Measurements from ENCODE around the gene YRDC. TPM values are rescaled to one million over a fixed set of nuclear protein-coding genes. Genes with fewer than 3 reads are reported as not detected.

The YRDC gene
- total RNA-seq, 4 donors from 2014 or later, result 13.6 to 16.9 (median 15.4) TPM

DNA sequence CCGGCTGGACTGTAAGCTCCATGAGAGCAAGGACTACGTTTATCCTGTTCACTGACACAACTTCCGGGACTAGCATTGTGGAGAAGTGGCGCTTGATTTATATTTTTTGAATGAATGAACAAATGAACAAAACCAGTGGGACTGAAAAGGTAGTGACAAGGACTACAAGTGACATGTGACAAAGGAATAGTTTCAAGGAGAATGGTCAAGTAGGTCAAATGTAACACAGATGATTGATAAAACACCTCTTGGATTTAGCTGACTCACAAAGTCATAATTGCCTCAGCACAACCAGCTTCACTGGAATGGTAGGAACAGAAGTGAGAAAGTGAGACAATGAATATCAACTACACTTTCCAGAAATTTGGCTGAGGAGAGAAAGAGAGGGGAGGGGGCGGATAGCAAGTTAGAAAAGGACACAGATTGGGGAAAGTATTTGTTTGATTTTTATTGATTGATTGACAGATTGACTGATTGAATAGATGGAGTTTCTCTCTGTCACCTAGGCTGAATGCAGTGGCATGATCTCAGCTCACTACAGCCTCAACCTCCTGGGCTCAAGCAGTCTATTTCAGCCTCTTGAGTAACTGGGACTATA, 37.1 kb upstream of the YRDC start:
- ATAC-seq, result no peak
- Histone ChIP-seq H3K4me3 (no peak overlapping the region), H3K4me1 (peaks cover 0 to 40% (median 0%) of the 10 kb centered on the region in 3 donors), H3K9me3 (no peaks in the 10 kb centered on the region), H3K36me3 (peaks cover 0 to 33% of the 10 kb centered on the region in 2 donors), H3K27me3 (no peaks in the 10 kb centered on the region), H3K27ac (no peak overlapping the region)
- 80 to 89% methylated on average over 5 of the region's 5 CpGs for WGBS, 2 donors (ENCODE audit: low coverage in 1 of 2)
- TF ChIP-seq POLR2A (IDR thresholded peaks at IDR 0.05) (no peak), EP300 (IDR thresholded peaks at IDR 0.05) (no peak), POLR2AphosphoS5 (IDR thresholded peaks at IDR 0.05) (no peak)
- TF ChIP-seq, protein P1, sequence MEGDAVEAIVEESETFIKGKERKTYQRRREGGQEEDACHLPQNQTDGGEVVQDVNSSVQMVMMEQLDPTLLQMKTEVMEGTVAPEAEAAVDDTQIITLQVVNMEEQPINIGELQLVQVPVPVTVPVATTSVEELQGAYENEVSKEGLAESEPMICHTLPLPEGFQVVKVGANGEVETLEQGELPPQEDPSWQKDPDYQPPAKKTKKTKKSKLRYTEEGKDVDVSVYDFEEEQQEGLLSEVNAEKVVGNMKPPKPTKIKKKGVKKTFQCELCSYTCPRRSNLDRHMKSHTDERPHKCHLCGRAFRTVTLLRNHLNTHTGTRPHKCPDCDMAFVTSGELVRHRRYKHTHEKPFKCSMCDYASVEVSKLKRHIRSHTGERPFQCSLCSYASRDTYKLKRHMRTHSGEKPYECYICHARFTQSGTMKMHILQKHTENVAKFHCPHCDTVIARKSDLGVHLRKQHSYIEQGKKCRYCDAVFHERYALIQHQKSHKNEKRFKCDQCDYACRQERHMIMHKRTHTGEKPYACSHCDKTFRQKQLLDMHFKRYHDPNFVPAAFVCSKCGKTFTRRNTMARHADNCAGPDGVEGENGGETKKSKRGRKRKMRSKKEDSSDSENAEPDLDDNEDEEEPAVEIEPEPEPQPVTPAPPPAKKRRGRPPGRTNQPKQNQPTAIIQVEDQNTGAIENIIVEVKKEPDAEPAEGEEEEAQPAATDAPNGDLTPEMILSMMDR (IDR thresholded peaks at IDR 0.05), result no peak

DNA sequence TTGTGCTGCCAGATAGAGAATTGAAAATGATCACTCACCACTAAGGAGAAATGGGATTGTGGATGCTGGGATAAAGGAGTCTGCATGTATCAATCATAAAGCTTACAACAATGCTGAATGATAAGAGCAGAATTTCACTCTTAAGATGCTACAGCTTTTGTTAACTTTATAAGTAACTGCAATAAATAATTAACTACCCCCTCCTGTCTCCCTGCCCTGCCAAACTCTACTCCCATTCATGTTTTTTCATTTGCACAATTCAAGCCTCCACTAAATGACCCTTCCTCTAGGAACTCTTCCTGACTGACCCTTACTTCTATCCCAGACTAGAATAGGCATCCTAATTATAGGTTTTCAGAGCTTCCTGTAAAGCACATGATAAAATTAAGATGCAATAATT, 36.5 kb upstream of the YRDC start:
- peaks cover 0 to 34% (median 0%) of the 10 kb centered on the region in 3 donors for H3K4me1 ChIP-seq
- H3K27ac ChIP-seq, result no peak overlapping the region
- no peak overlapping the region for H3K4me3 ChIP-seq
- H3K27me3 ChIP-seq, result no peaks in the 10 kb centered on the region
- no peaks in the 10 kb centered on the region for H3K9me3 ChIP-seq
- peaks cover 0 to 37% of the 10 kb centered on the region in 2 donors for H3K36me3 ChIP-seq
- TF ChIP-seq POLR2AphosphoS5 (IDR thresholded peaks at IDR 0.05) (no peak), EP300 (IDR thresholded peaks at IDR 0.05) (no peak), POLR2A (IDR thresholded peaks at IDR 0.05) (no peak)
- TF ChIP-seq, protein P1 (IDR thresholded peaks at IDR 0.05), result no peak
- no peak for ATAC-seq

DNA sequence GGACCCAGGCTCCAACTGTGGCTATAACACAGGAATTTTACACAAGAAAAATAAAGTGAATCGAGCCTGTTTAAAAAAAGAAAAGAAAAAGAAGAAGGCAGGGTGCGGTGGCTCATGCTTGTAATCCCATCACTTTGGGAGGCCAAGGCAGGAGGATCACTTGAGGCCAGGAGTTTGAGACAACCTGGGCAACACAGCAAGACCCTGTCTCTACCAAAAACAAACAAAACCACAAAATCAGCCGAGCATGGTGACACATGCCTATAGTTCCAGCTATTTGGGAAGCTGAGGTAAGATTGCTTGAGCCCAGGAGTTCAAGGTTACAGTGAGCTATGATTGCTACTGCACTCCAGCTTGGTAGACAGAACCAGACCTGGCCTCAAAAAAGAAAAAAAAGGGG, 33.6 kb upstream of the YRDC start:
- 91% methylated on average over 1 of the region's 3 CpGs; no CpG with 5 or more reads in 1 of the 2 donors for WGBS, 2 donors (ENCODE audit: low coverage in 1 of 2)
- Histone ChIP-seq H3K27me3 (no peaks in the 10 kb centered on the region), H3K36me3 (peaks cover 0 to 46% of the 10 kb centered on the region in 2 donors), H3K4me3 (no peak overlapping the region), H3K4me1 (peaks cover 0 to 13% (median 0%) of the 10 kb centered on the region in 3 donors), H3K9me3 (no peaks in the 10 kb centered on the region), H3K27ac (no peak overlapping the region)
- ATAC-seq, result no peak
- no peak for TF ChIP-seq POLR2AphosphoS5 (IDR thresholded peaks at IDR 0.05)
- TF ChIP-seq, protein P1 (IDR thresholded peaks at IDR 0.05), result no peak
- TF ChIP-seq POLR2A (IDR thresholded peaks at IDR 0.05), result no peak
- no peak for TF ChIP-seq EP300 (IDR thresholded peaks at IDR 0.05)

DNA sequence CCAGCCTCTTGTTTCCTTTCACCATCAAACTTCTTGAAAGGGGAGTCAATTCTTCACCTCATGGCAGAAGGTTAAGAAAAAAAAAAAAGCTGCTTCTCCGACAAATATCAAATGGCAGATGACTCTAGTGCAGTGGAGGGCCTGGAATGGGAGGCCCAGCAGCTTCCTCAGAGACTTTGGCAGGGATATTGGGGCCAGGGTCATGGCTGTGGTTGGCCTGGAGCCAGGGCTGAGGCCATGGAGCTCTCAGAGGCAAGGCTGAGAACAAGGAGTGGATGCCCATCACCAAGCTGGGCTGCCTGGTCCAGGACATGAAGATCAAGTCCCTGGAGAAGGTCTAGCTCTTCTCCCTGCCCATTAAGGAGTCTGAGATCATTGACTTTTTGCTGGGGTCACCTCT, 32.7 kb upstream of the YRDC start:
- TF ChIP-seq POLR2AphosphoS5 (IDR thresholded peaks at IDR 0.05) (no peak), POLR2A (IDR thresholded peaks at IDR 0.05) (no peak), EP300 (IDR thresholded peaks at IDR 0.05) (no peak)
- TF ChIP-seq, protein P1 (IDR thresholded peaks at IDR 0.05), result no peak
- peaks cover 0 to 55% of the 10 kb centered on the region in 2 donors for H3K36me3 ChIP-seq

DNA sequence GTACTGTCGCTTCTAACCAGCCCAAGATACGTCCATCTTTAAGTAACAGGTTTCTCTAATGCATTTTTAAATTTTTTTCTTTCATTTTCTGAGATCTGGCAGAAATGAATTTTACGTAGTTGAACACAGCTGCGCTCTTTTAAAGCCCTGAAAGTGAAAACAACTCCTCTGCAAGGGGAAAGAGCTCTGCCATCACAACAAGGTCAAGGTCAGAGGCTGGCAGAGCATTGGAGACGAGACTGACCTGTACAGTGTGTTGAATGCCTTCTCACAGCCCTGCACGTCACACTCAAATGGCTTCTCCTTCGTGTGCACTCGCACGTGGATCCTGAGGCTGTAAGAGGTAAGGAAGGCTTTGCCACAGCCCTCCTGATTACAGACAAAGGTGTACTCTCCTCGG, 31.7 kb upstream of the YRDC start:
- Histone ChIP-seq H3K4me3 (no peak overlapping the region), H3K4me1 (peaks cover 0 to 8% (median 0%) of the 10 kb centered on the region in 3 donors), H3K36me3 (peaks cover 0 to 62% of the 10 kb centered on the region in 2 donors), H3K27me3 (no peaks in the 10 kb centered on the region), H3K27ac (no peak overlapping the region), H3K9me3 (no peaks in the 10 kb centered on the region)
- ATAC-seq, result no peak
- no peak for TF ChIP-seq POLR2AphosphoS5 (IDR thresholded peaks at IDR 0.05)
- TF ChIP-seq POLR2A (IDR thresholded peaks at IDR 0.05), result no peak
- no peak for TF ChIP-seq EP300 (IDR thresholded peaks at IDR 0.05)
- WGBS, 2 donors (ENCODE audit: low coverage in 1 of 2), result 85 to 87% methylated on average over 6 to 10 of the region's 10 CpGs

More for the DNA sequence above, 32.7 kb upstream of the YRDC start:
- Histone ChIP-seq H3K27me3 (no peaks in the 10 kb centered on the region), H3K4me1 (peaks cover 0 to 8% (median 0%) of the 10 kb centered on the region in 3 donors), H3K4me3 (no peak overlapping the region), H3K27ac (no peak overlapping the region), H3K9me3 (no peaks in the 10 kb centered on the region)
- ATAC-seq, result no peak
- WGBS, 2 donors (ENCODE audit: low coverage in 1 of 2), result 57% methylated on average over 1 of the region's 1 CpG; no CpG with 5 or more reads in 1 of the 2 donors

Measured in gastroesophageal sphincter (tissue), 4 donors.